HepG2 (cell line): Measurements from ENCODE around the gene GPR62. TPM values are rescaled to one million over a fixed set of nuclear protein-coding genes. Genes with fewer than 3 reads are reported as not detected.

Source experiments
- ATF7-NPFF ChIP-seq: sonication (generic); formaldehyde crosslinking; IDR thresholded peaks from 2 replicates; pipeline ENCODE4 v1.8.1; 2023; ENCODE audit warnings: mild to moderate bottlenecking, low read depth, missing genetic modification reagents, moderate library complexity
- ATM ChIP-seq: fragments of 450-650 bp; IDR thresholded peaks from 2 replicates; pipeline ENCODE4 v1.7.1; 2017; ENCODE audit warnings: mild to moderate bottlenecking, borderline replicate concordance
- CREBL2 ChIP-seq: sonication (generic); formaldehyde crosslinking; IDR thresholded peaks from 2 replicates; pipeline ENCODE4 v1.8.1; 2023; ENCODE audit warnings: missing genetic modification reagents, mild to moderate bottlenecking, borderline replicate concordance
- DDIT3 ChIP-seq: sonication (generic); formaldehyde crosslinking; IDR thresholded peaks from 2 replicates; pipeline ENCODE4 v1.4.0; 2020; ENCODE audit warnings: mild to moderate bottlenecking, missing genetic modification reagents
- FOXM1 ChIP-seq: sonication (generic); formaldehyde crosslinking; IDR thresholded peaks from 2 replicates; pipeline ENCODE4 v1.5.0; 2020; ENCODE audit warnings: missing genetic modification reagents
- HDAC2 ChIP-seq: sonication (generic); formaldehyde crosslinking; IDR thresholded peaks from 2 replicates; pipeline ENCODE4 v1.4.0; 2020; ENCODE audit warnings: missing genetic modification reagents
- LRRFIP1 ChIP-seq: sonication (generic); formaldehyde crosslinking; conservative IDR thresholded peaks from 2 replicates; pipeline ENCODE4 v1.4.0; 2020; ENCODE audit warnings: missing genetic modification reagents
- MEIS1 ChIP-seq: sonication (generic); formaldehyde crosslinking; IDR thresholded peaks from 2 replicates; pipeline ENCODE4 v1.9.0; 2021; ENCODE audit warnings: mild to moderate bottlenecking, missing genetic modification reagents, moderate library complexity, borderline replicate concordance
- MLX ChIP-seq: IDR thresholded peaks from 2 replicates; pipeline ENCODE4 v1.6.1; 2016
- PCBP2 ChIP-seq: fragments of 200-400 bp; formaldehyde crosslinking; optimal IDR thresholded peaks from 2 replicates; pipeline ENCODE3; 2018; ENCODE audit warnings: low read length, low read depth; ENCODE audit not compliant: poor library complexity, severe bottlenecking
- POGZ ChIP-seq: sonication (generic); formaldehyde crosslinking; IDR thresholded peaks from 2 replicates; pipeline ENCODE4 v1.4.0; 2020; ENCODE audit warnings: mild to moderate bottlenecking, missing genetic modification reagents
- THAP8 ChIP-seq: sonication (generic); formaldehyde crosslinking; IDR thresholded peaks from 2 replicates; pipeline ENCODE4 v1.5.1; 2020; ENCODE audit warnings: missing genetic modification reagents, mild to moderate bottlenecking, borderline replicate concordance
- TSC22D2 ChIP-seq: sonication (generic); formaldehyde crosslinking; IDR thresholded peaks from 2 replicates; pipeline ENCODE4 v1.5.1; 2020; ENCODE audit warnings: missing genetic modification reagents, mild to moderate bottlenecking, borderline replicate concordance
- YY1 ChIP-seq: IDR thresholded peaks from 2 replicates; pipeline ENCODE4 v1.6.1; 2011; ENCODE audit warnings: low read length, low read depth, moderate library complexity, mild to moderate bottlenecking; ENCODE audit not compliant: insufficient read depth, insufficient replicate concordance
- ZBTB7B ChIP-seq: sonication (generic); formaldehyde crosslinking; IDR thresholded peaks from 2 replicates; pipeline ENCODE4 v1.4.0; 2020; ENCODE audit warnings: missing genetic modification reagents
- ZNF224 ChIP-seq: sonication (generic); formaldehyde crosslinking; IDR thresholded peaks from 2 replicates; pipeline ENCODE4 v1.5.0; 2020; ENCODE audit warnings: mild to moderate bottlenecking, missing genetic modification reagents
- ZNF276 ChIP-seq: sonication (generic); formaldehyde crosslinking; IDR thresholded peaks from 2 replicates; pipeline ENCODE4 v1.4.0; 2020; ENCODE audit warnings: mild to moderate bottlenecking, low read depth, missing genetic modification reagents
- ZNF354B ChIP-seq: sonication (generic); formaldehyde crosslinking; IDR thresholded peaks from 2 replicates; pipeline ENCODE4 v1.8.0; 2022; ENCODE audit warnings: mild to moderate bottlenecking, missing genetic modification reagents
- ZNF543 ChIP-seq: sonication (generic); formaldehyde crosslinking; IDR thresholded peaks from 2 replicates; pipeline ENCODE4 v1.4.0; 2020; ENCODE audit warnings: mild to moderate bottlenecking, missing genetic modification reagents
- polyA plus RNA-seq, 8 experiments: library from polyadenylated mRNA; depleted of rRNA in 3 of 8; stranded (reverse) in 7 of 8; unstranded in 1 of 8; fragments of >200 nt; fragmentation: Illumina TruSeq in 4 of 8; extraction: Trizol in 4 of 8; gene quantifications; 2 replicates each; pipeline versions ENCODE4 v1.2.1 to v1.2.3, GENCODE V29; 2011 to 2016; ENCODE audit warnings: low read depth in 4 of 8, missing spikeins in 1 of 8, mixed read lengths in 1 of 8; ENCODE audit not compliant: insufficient read depth in 1 of 8
- total RNA-seq, 5 experiments: library from RNA; depleted of rRNA; stranded (reverse); fragments of >200 nt; fragmentation: Illumina TruSeq; extraction: Trizol; gene quantifications; 2 replicates each; pipeline ENCODE4 v1.2.3, GENCODE V29; 2016; ENCODE audit warnings: low read depth in 1 of 5

GPR62 gene
- total and polyA plus RNA-seq, 2 of the 13 experiments (the other 11 are each of a cell fraction or from before 2014, with no cell fraction given): not detected

GRCh38 chr3:51995346-51996163, 40.4 kb downstream of the GPR62 start, which contains the start of gene RPL29 (continued):
- TF ChIP-seq THAP8 (no peak), LRRFIP1 (CRISPR knock-in tag) (no peak), ZNF276 (CRISPR knock-in tag) (no peak; the same call in 1 of the 2 replicates), TSC22D2 (CRISPR knock-in tag) (peak; percentile 88; the same call in 1 of the 2 replicates), POGZ (CRISPR knock-in tag) (peak; percentile 85), CREBL2 (CRISPR knock-in tag) (no peak), ATF7-NPFF (CRISPR knock-in tag) (peak; percentile 85), ZNF354B (CRISPR knock-in tag) (0 out of 2 replicates have a peak, but pooled peaks have one; percentile 81), FOXM1 (CRISPR knock-in tag) (0 out of 2 replicates have a peak, but pooled peaks have one; percentile 24), ZNF543 (0 out of 2 replicates have a peak, but pooled peaks have one; percentile 82), PCBP2 (no peak), ZNF224 (CRISPR knock-in tag) (peak; percentile 82; the same call in 1 of the 2 replicates), MLX (no peak), DDIT3 (CRISPR knock-in tag) (no peak), ZBTB7B (CRISPR knock-in tag) (peak; percentile 47; the same call in 1 of the 2 replicates), YY1 (peak; percentile 82), HDAC2 (CRISPR knock-in tag) (peak; percentile 81), MEIS1 (CRISPR knock-in tag) (peak; percentile 61; the same call in 1 of the 2 replicates), ATM (no peak)
